HG02571 (cell line): ENCODE measurements around the gene DIABLO.
"Not testable (repeated sequence)": the region's sequence is repeated elsewhere in the genome, so short reads cannot be mapped to it uniquely, and the experiment has no call there.

Source experiments
- ATAC-seq: cut with Tn5 transposase; IDR thresholded peaks from one replicate; pipeline ENCODE4 v1.9.1; 2021; ENCODE audit warnings: mild to moderate bottlenecking, moderate library complexity; ENCODE audit not compliant: unreplicated experiment

Gene DIABLO

DNA sequence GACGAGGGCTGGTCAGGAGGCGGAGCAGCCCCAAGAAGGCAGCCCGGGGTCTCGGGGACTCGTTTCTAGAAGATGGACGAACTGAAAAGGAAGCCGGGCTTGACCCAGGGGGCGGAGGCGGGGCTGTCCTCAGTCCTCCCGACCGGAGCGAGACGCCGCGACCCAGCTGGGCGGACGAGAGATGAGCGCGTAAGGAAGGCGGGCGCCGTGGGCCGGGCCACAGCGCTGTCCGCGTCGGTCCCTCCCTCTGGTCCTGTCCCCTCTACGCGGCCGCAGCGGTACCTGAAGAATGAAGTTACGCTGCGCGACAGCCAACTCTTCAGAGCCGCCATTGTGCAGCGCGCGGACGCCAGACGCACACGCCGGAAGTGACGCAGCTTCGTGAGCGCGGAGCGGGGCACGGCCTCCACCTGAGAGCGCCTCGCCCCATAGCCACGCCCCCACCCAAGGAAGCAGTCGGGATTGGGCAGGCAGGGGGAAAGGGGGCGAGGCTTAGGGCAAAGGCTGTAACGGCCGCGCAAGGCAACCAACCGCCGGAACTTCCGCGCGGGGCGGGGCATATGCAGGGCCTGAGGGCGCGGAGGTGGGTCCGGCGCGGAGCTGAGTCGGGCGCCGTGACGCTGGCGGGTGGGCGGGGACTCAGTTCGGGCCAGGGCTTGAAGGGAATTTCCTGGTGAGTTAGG, at the start of gene DIABLO:
Gene DIABLO (minus strand): TSS at position 370 of the 683 bp plus-strand sequence. CDS start 38 bp downstream, at position 332.
- ATAC-seq: peak; percentile 81

DNA sequence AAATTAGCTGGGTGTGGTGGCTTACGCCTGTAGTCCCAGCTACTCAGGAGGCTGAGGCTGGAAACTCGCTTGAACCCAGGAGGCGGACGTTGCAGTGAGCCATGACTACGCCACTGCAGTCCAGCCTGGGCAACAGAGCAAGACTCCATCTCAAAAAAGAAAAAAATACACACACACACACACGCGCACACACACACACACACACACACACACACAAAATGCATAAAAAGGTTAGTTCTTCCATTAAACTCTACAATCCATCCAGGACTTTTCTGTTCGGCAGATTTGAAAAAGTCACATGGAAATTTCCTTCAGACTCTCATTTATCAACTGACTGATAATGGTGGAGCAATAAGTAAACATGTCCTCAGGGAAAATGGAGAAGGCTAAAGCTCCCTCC, 49.6 kb upstream of the DIABLO start:
- ATAC-seq: no peak

DNA sequence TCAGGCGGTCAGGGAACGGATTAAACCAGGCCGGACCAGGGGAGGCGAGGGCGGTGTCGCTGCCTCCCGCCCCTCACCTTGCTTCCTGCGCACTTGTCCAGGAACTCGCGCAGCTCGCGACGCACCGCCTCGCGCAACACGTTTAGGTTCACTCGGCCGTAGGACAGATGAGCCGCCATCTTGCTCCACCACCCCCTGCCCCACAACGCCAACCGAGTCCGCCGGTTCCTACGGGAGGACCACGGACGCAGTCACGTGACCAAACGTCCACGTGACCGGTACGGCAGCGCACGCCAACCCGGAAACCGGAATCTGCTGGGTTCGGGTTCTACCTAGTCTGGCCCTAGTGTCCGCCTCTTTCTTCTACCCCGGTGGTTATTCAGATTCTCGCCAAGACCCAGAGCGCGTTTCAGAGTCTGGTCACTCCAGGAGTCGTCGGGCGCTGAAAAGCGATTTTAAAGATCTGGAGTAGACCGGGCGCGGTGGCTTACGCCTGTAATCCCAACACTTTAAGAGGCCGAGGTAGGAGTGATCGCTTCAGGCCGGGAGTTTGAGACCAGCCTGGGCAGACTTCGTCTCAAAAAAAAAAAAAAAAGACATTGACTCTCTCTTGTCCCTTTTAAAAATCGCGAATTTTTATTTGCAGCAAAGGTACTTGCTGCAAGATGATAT, 40.5 kb upstream of the DIABLO start, which contains the start of gene VPS33A:
Gene VPS33A (minus strand): TSS at position 265 of the 672 bp plus-strand sequence. CDS start 86 bp downstream, at position 179.
- peak; percentile 83 for ATAC-seq

GRCh38 chr12:122265886-122266229, 40.0 kb upstream of the DIABLO start:
- peak; percentile 35 for ATAC-seq

DNA sequence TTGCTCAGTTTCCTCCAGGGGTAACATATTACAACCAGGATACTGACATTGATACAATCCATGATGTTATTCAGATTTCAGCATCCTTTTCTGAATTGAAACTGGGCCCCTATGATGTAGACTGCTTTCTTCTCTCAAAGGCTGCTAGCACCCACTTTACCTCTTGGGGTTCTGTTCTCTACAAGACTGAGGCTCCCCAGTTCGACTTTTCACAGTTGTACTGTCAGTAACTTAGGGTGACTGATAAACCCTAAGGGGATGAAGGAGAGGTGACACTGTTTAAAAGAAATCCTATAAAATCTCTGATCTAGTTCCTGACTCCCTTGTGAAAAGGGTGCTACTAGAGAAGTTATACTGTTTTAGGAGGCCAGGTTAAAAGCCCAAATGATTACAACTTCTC, 39.6 kb upstream of the DIABLO start:
- no peak for ATAC-seq

DNA sequence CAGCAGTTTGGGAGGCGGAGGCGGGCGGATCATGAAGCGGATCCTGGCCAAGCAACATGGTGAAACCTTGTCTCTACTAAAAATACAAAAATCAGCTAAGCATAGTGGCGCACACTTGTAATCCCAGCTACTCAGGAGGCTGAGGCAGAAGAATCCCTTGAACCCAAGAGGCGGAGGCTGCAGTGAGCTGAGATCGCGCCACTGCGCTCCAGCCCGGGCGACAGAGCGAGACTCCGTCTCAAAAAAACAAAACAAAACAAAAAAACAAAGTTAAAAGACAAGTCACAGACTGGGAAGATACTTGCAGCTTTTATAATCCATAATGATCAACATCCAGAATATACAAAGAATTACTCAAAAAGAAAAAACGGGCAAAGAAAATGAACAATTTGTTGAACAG, 34.9 kb upstream of the DIABLO start:
- not testable (repeated sequence) for ATAC-seq

GRCh38 chr12:122258939-122259338, 33.1 kb upstream of the DIABLO start:
- ATAC-seq: not testable (repeated sequence)

DNA sequence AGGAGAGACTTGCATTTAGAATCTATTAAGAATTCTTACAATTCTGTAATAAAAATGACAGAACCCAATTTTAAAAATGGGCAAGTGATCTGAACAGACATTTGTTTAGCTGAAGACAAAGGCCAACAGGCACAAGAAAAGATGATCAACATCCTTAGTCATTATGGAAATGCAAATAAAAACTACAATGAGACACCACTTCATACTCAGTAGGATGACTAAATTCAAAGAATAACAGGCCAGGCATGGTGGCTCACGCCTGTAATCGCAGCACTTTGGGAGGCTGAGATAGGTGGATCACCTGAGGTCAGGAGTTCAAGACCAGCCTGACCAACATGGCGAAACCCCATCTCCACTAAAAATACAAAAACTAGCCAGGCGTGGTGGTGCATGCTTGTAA, 32.6 kb upstream of the DIABLO start:
- not testable (repeated sequence) for ATAC-seq

DNA sequence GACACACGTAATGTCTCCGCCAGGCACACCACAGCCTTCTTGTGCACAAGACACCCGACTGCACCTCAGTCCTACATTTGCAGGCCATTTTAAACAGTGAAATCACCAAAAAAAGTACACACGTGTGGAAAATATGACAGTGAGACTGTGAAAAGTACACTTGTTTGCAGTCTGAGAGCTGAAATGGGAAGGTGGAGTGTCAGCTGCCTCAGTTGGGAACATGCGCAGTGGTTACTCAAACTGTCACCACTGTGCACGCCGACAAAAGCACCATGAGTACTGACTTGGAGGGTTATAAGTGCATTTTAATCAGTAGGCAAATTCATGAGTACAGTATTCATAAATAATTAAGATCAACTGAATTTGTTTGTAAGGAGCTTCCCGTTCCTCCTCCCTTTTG, 24.7 kb upstream of the DIABLO start:
- ATAC-seq: no peak

DNA sequence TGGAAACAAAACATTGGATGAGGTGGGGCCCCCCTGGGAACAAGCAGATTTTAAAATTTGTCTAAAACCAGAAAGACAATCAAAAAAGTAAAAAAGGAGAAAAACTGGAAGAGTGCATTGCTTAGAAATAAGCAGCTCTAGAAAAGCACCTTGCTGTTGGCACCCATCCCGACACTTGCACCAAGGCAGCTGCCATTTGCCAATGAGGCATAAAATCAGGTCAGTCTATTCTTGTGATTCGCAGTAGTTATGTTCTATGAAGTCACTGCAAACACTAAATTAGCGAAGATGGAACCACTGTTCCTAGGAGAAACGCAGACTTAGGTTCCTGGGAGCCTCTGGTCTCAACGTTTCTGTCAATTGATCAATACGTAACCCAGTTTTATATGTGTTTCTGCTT, 24.2 kb upstream of the DIABLO start:
- ATAC-seq: no peak

DNA sequence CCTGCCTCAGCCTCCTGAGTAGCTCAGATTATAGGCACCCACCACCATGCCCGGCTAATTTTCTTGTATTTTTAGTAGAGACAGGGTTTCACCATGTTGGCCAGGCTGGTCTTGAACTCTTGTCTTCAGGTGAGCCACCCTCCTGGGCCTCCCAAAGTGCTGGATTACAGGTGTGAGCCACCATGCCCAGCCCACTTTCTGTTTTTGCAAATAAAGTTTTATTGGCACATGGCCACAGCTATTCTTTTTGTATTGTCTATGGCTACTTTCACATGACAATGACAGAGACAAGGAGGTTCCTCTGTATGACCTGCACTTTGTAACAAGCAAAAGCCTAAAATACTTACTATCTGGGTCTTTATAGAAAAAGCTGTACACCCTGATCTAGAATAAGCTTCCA, 19.7 kb upstream of the DIABLO start:
- no peak for ATAC-seq

GRCh38 chr12:122244565-122245371, 18.9 kb upstream of the DIABLO start:
- no peak for ATAC-seq

DNA sequence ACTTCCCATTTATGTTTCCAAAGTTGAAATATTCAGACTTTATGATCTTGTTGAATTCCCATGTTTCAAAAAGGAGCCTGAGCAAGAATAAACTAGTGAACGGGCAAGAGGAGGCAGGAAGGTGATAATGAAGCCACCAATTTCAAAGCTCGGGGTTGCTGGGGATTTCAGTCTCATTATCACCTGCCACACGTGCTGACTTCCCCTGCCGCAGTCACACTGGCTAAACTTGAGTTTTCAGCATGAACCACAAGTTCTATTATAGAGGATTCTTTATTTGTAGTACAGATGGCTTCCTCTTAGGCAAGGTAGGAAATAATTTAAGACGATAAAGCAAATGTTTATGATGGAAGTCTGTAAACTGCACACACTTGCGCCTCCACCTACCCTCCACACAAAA, 18.1 kb upstream of the DIABLO start:
- ATAC-seq: no peak

DNA sequence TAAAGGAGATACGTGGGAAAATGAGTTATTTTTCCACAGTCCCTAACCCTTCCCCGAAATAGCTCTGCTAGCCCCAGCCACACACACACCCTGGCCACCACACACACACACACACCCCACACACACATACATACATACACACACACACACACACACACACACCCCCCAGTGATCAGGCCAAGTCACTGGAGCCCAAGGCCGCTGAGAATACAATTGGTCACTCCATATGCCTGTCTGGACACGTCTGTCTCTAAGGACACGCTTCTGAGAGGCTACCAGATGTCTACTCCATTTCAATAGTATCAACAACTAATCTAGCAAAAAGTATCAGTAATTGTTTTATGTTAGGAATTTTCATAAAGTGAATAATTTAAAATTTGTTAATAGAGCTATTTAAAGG, 13.0 kb upstream of the DIABLO start:
- ATAC-seq: no peak

DNA sequence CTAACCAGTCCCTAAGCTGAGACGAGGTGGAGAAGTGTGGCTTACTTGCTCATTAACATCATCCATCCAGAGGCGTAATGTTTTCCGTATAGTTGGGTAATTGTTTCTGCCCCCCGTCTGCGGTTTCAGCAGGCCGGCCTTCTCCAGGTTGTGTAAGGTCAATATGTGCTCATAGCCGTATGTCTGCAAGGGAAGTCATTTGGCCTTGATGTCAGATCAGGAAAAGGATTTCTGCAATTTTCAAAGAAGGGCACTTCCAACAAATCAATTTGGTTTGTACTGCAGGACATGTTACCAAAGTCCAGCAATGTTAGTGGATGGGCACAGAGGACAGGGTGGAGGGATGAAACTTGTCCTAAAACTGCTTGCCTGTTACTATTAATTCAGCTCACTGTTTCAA, 9.9 kb upstream of the DIABLO start:
- ATAC-seq: no peak

DNA sequence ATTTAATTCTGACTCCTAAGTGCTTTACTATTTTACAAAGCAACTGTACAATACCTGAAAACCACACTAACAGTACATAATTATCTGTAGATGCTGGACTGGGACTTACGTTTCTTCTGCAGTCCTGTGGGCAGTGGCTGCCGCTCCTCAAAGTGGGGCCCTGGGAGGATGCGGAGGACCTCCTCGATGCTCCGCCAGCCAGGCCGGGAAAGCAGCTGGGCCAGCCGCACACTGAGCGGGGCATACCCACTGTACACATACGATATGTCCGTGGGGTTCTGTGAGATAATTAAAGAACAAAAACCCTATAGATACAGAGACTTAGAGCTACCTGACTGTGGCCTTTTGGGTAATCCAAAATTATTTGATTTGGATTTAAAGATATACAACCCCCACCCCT, 6.8 kb upstream of the DIABLO start:
- ATAC-seq: no peak

DNA sequence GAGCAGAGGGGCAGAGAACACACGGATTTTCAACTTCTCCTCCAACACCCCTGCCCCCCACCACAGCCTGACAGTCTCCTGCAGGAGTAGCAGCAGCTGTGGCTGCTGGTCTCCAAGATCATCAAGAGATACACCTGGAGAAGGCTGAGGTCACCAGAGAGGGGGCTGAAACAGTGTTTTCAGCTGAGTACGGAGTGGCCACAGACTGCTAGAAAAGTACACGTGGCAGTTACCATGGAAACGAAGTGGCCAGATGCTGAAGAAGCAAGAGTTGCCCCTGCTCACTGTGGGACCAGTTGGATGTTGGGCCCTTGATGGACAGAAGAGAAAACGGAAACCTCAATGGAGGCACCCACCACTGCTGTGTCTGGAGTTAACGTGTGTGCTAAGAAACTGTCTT, 4.9 kb upstream of the DIABLO start:
- no peak for ATAC-seq

GRCh38 chr12:122228092-122228491, 2.2 kb upstream of the DIABLO start:
- no peak for ATAC-seq

DNA sequence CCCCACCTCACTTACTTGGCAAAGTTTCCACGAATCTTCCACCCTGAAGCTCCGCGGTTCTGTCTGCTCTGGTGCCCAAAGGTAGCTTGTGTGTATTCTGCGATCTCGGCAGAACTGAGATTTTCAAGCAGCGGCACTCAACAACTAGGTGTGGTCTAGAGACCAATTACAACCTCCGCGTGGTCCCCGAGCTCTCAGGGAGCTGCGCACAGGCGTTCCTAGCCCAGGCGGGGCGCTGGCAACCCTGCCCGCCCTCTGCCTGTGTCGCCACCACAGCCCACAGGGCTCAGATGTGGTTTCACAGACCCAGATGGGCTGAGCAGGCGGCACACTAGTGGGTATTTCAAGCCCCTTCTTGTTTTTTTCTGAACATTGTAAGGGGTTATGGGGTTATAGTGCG, 1.5 kb upstream of the DIABLO start:
- no peak for ATAC-seq

DNA sequence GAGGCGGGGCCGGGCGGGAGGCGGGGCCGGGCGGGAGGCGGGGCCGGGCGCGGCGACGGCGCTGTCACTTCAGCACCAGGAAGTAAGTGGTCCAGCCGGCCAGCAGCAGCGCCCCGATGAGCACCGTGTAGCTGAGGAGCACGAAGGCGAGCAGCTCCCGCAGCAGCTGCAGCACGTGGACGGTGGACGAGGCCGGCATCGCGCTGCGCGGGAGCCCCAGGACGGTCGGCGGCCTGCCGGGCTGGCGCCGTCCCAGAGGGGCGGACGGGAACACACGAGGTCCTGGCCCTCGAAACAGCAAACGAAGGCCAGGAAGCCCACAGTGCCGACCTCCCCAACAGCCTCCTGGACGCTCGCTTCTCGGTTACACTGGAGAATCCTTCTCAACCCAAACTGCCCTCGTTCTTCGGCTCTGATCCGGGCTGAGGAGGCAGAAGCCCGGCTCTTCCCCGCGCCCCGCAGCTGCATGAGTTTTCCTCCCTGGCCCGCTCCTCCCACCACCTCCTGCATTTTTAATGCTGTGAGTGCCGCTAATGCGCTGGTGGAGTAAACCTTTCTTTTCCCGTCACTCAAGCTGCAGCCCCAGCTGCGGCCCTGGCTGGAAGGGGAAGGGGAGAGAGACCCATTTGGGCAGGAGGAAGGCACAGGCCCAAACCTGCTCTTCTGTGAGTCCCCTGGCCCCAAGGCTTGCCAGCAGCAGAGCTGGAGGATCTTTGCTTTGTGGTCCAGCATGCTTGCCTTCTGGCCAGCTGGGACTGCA, 694 bp upstream of the DIABLO start:
- no peak for ATAC-seq

DNA sequence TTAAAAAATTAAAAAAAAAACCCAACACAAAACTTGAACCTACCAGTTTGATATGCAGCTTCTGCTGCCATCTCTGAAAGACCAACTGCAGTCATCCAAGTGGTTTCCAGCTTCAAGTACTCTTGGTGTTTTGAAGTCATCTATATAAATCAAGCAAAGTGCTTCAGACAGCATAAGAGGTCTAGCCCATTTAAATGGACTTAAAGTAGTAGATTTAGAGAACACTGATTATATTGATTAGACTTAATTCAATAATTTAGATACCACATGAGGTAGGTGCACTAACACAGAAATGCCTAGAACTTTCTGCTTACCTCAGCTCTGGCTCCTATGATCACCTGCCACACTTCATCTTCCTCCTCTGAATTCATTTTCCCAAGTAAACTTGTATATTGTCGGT, 9.4 kb downstream of the DIABLO start:
- ATAC-seq: no peak
